Prostate gland (tissue), 2 donors: ENCODE results near the gene ZBTB16.

Source experiments
- POLR2A ChIP-seq: fragments of 450-650 bp; IDR thresholded peaks from one replicate; pipeline ENCODE4 v1.6.1; 2016; ENCODE audit warnings: antibody characterized with exemption, mild to moderate bottlenecking
- TF ChIP-seq, protein P1 (sequence below), 4 experiments: fragments of 200-600 bp in 2 of 4; fragments of 450-650 bp in 2 of 4; sonication (generic) in 2 of 4; IDR thresholded peaks; 1 replicate in 3 of 4; 2 replicates in 1 of 4; pipeline ENCODE4 v1.5.1; 2016 to 2019; ENCODE audit warnings: antibody characterized with exemption in 4 of 4, mild to moderate bottlenecking in 2 of 4, moderate library complexity in 2 of 4

GRCh38 chr11:114150671-114151070, 91.2 kb downstream of the ZBTB16 start:
- TF ChIP-seq, protein P1, sequence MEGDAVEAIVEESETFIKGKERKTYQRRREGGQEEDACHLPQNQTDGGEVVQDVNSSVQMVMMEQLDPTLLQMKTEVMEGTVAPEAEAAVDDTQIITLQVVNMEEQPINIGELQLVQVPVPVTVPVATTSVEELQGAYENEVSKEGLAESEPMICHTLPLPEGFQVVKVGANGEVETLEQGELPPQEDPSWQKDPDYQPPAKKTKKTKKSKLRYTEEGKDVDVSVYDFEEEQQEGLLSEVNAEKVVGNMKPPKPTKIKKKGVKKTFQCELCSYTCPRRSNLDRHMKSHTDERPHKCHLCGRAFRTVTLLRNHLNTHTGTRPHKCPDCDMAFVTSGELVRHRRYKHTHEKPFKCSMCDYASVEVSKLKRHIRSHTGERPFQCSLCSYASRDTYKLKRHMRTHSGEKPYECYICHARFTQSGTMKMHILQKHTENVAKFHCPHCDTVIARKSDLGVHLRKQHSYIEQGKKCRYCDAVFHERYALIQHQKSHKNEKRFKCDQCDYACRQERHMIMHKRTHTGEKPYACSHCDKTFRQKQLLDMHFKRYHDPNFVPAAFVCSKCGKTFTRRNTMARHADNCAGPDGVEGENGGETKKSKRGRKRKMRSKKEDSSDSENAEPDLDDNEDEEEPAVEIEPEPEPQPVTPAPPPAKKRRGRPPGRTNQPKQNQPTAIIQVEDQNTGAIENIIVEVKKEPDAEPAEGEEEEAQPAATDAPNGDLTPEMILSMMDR (IDR thresholded peaks at IDR 0.05): no peak
- no peak for TF ChIP-seq POLR2A
